ENCODE data around the gene DLG2.

The DLG2 gene

GRCh38 chr11:83678831-83679584, 1948.1 kb downstream of the DLG2 start:
- no peak for DNase-seq (ENCODE audit: low spot score)

GRCh38 chr11:83677730-83678129, 1949.4 kb downstream of the DLG2 start:
- no peak for DNase-seq (ENCODE audit: low spot score)

- no peak for DNase-seq (ENCODE audit: low spot score)
Observed at GRCh38 chr11:83676056-83676601, 1951.0 kb downstream of the DLG2 start.

- DNase-seq (ENCODE audit: low spot score) = no peak
Observed at GRCh38 chr11:83674102-83674896, 1952.8 kb downstream of the DLG2 start.

GRCh38 chr11:83671289-83671688, 1955.9 kb downstream of the DLG2 start:
- no peak for DNase-seq (ENCODE audit: low spot score)

GRCh38 chr11:83666149-83666548, 1961.0 kb downstream of the DLG2 start:
- no peak for DNase-seq (ENCODE audit: low spot score)

GRCh38 chr11:83663988-83664387, 1963.2 kb downstream of the DLG2 start:
- no peak for DNase-seq (ENCODE audit: low spot score)

GRCh38 chr11:83663446-83663845, 1963.7 kb downstream of the DLG2 start:
- no peak for DNase-seq (ENCODE audit: low spot score)

DNA sequence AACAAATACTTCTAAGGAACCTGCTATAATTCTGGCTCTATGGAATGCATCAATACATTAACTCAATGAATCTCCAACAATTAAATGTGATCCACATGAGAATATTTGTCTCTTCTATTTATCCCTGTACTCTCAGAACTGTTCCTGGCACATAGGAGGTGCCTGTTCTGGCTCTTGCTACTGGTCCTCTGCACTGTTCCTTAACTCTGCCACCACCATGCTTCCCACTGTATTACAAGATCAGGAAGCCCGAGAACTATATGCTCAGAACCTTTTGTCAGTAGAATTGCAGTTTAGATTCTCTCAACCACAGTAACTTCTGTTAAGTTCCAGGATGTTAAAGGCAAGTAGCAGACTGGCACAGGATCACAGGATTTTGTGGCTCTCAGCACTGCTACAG, 1964.7 kb downstream of the DLG2 start:
- DNase-seq (ENCODE audit: low spot score) = no peak

DNA sequence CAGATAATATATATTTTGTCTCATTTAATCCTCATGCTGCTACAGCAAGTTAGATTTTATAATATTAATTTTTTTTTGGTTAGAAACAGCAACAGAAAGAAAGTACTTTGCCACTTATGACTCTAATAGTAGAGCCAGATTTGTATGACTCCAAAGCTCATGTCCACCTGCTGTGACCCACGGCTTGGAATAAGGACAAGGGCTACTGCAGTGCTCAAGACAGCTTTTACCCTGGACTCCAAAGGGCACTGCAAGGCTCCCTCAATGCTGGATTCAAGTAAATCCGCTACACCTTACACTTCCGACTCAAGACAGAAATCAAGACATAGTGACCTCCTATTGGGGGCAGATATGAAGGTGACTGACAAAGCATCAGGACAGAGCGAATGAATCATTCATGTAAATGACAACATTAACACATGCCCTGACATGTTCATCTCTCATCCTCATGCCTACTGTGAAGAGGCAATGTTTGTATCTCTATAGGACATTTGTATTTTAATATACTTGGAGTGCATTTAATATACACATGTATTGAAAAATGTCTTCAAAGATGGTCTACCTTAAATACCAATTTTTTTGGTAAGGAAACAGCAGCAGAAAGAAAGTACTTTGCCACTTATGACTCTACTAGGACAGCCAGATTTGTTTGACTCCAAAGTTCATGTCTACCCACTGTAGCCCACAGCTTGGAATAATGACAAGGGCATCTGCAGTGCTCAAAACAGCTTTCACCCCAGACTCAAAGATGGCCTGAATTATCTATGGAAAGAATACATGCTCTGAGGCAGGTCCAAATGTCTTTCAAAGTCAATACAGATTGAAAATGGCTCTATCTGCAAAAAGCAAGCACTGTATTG, 1965.4 kb downstream of the DLG2 start:
- DNase-seq (ENCODE audit: low spot score) = no peak

GRCh38 chr11:83659466-83659865, 1967.7 kb downstream of the DLG2 start:
- no peak for DNase-seq (ENCODE audit: low spot score)

DNA sequence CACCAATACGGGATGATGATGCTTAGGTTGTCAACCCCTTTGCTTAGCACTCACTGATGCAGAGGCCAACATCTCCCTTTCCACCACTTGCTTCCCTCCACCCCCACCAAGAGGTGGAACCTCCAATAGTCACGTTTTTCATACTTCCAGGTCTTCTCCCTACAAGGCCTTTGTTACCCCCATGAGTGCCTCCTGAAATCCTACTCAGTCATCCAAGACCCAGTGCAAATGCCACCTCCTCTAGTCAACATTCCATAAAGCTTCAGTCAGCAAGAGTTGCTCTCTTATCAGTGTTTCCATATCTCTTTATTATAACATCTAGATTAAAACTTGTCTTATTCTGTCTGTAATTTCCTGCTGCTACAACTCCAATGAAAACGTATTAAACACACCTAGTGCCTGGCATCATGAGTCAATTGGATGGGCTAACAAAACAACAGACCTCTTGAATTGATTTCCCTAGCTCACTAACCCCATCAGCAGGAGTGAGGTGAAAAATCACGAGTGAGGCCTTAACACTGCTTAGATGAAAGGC, 1970.3 kb downstream of the DLG2 start:
- no peak for DNase-seq (ENCODE audit: low spot score)

DNA sequence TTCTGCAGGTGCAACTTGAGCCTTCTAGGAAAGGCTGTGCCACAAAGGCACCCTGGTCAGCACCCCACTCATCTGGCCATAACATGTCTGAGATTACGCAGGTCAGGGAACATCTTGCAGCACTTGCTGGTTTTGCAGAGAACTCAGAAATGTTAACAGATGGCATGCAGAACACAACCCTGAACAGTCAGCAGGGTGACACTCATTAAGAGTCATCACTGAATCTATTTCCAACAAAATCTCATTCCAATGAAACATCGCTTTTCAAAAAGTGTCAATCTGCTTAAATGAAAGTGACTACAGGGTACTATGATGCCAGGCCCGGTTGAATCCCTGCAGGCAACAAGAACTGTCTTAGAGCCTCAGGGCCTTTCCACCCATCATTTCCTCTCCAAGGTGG, 1971.2 kb downstream of the DLG2 start:
- no peak for DNase-seq (ENCODE audit: low spot score)

DNA sequence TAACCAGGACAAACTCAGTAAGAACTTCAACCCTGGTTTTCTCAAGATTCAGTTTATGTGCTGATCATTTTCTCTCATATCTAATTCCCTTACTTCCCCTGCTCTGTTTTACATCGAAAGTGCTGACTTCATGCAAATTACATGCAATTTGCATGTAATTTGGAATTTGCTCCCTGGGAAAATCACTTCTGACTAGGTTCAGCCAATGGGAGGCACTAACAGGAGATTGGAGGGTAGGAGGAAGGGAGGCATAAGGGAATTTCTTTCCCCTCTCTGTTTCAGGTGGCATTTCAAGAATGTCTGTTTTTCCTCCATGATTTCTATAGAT, 1977.7 kb downstream of the DLG2 start:
- DNase-seq (ENCODE audit: low spot score) = no peak

DNA sequence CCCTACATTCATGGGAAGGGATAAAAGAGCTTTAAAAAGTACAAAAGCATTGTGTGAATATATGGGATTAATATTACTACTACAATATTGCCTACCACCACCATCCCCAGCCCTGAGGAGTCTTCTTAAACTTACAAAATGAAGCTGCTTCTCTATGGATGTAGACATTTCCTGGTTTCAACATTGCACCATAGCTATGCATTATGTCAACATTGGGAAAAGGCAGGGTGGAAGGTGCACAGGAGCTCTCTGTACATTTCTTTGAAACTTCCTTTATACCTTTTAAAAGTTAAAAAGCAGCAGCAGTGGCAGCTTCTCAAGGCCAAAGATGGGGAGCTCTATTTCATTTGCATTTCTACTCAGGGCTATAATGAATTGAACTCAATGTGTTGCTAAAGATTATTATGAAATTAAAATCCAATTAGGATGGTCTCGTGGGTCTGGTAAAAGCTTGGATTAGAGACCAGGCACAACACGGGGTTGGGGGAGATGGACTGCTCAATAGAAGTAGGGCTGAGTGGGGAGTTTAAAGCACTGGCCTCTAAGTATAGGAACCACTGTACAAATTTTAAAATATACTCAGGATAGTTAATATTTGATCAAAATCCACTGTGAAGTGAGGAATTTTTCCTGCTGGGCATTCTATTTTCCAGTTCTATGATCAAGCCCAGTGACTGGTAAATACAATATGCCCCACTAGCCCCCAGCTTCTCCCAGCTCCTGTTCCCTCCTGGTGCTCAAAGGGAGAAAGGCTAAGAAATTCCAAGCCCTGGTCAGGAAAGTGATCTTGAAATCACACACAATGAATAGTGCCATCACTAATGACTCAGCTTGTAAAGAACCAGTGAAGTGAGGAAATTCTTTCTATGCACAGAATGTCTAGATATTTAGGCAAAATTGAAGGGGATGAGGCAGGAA, 1978.3 kb downstream of the DLG2 start:
- no peak for DNase-seq (ENCODE audit: low spot score)

DNA sequence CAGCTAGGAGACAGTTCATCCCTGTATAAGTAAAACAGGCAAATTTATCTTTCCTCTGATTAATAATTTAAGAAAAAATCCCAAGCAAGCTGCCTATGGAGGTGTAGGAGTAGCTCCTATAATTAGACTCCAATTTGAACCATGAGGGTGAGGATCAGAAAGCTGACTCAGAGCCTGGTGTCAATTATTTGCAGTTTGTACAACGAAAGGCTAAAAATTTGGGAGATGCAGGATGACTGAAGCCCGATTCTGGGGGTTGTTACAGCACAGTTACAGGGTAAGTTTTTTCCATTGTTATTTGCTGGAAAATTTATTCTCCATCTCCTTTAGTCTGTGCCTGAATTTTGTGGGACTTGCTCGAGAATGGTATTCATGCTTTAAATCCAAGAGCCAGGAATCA, 1981.6 kb downstream of the DLG2 start:
- DNase-seq (ENCODE audit: low spot score) = no peak

DNA sequence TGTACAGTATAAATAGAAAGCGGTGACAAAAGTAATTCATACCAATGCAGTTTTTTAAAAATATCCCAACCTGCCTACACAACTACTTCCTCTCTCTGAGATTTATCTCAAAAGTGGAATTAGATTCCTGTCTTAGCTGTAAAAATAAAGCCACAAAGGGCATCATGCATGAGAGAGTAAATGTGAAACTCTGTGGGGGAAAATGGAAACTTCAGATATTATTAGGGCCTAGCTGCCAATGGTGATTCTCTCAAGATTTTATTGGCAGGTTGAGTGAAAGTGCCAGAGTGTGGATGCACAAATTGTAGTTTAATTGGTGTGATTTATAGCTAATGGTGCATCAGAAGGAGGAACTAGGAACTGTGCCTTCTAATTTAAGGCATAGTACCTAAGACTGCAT, 1984.0 kb downstream of the DLG2 start:
- DNase-seq (ENCODE audit: low spot score) = no peak

DNA sequence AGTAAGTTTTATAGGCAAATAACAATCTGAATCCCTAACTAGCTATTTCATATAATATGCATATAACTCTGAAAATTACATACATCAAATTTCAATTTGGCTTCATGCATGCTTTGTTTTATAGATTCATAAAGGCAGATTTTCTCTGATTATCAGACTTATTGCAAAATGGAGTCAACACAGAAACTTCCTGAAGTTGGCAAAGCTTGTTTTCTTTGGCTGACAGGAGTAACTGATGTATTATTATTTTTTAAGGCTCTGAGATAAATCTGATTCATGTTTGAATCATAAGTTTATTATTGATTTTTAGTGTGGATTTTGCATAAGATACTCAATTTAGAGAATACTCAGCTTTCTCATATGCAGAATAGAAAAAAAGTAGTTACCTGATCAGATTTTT, 1984.6 kb downstream of the DLG2 start:
- DNase-seq (ENCODE audit: low spot score) = no peak

GRCh38 chr11:83641511-83641910, 1985.6 kb downstream of the DLG2 start:
- no peak for DNase-seq (ENCODE audit: low spot score)

DNA sequence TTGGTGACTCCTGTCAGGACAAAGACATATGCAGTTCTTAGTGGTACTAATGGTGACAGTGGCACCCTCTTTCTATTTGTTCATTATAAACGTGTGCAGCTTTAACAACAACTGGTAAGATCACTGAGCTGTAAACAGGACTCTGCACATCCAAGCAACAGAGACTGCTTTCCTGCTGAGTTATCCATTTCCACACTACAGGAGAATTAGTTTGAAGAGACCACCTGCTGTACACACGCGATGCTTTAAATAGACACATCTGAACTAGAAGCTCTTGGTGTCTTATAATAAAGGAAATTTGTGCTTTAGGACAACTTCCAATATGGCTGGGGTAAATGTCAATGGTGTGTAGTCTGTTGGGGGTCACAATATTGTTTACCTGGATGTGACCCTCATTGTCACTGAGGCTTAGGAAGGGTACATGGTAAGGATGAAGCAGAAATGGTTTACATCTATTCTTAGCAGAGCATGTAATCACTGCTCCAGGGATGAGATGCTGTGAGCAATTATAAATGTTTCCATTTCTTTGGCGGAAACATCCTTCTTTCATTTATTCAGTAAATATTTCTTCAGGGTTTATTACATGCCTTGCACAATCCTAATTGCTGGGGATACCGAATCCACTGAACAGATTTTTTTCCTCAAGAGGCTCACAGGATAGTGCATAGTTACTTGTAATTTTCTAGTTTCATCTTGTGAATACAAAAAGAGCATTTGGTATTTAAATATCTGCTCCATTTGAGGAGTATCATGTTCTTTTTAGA, 1987.0 kb downstream of the DLG2 start:
- DNase-seq (ENCODE audit: low spot score) = no peak

Data from SW480 (cell line).